ENCODE results near the gene AKNA.

AKNA gene

DNA sequence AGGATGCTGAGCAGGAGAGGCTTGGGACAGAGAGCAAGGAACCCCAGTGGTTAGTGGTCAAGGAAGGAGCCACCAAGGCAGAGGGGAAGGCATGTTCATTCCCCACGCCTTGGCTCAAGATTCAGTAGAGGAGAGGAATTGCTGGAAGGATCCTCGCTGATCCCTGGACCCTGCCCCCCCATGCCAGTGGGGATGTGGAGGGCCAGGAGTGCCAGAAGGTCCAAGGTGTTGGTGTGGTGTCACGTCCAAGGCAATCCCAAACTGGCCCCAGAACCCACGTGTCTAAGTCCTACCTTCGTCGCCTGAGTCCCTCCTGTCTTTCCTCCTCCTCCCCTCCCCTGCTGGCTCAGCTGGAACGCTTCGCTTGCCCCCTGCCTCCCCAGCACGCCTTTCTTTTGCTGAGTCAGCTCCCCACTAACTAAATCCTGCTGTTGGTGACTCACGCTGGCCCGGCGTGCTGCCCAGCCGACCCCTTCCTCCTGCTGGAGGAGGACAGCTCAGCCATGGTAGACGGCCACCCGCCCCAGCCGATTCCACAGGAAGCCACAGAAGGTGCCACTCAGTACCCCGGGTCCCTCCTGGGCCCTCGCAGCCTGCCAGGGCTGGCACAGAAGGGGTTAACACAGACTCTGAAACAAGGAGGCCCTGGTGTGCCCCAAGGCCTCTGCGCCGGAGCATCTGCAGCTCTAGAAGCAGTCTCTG, 102.5 kb downstream of the AKNA start:
- no peaks in the 10 kb centered on the region for H3K36me3 ChIP-seq (ENCODE audit: control insufficient read depth in 5 of 5, insufficient read depth in 5 of 5, low read length in 5 of 5)
- no peaks in the 10 kb centered on the region for H3K9me3 ChIP-seq (ENCODE audit: control insufficient read depth in 5 of 5, low read length in 5 of 5)
- peaks cover 0 to 2% (median 0%) of the 10 kb centered on the region in 5 donors for H3K27me3 ChIP-seq (ENCODE audit: control insufficient read depth in 5 of 5, insufficient read depth in 4 of 5, low read length in 5 of 5)
- H3K27ac ChIP-seq (ENCODE audit: low read depth, low read length), result no peak overlapping the region
- H3K4me1 ChIP-seq (ENCODE audit: control insufficient read depth in 5 of 5, insufficient read depth in 5 of 5, low read length in 5 of 5), result peaks cover 0 to 7% (median 0%) of the 10 kb centered on the region in 5 donors
- no peak overlapping the region for H3K4me3 ChIP-seq (ENCODE audit: low read depth in 1 of 5, low read length in 5 of 5)
- no peak overlapping the region for H3K9ac ChIP-seq (ENCODE audit: low read length in 5 of 5)

DNA sequence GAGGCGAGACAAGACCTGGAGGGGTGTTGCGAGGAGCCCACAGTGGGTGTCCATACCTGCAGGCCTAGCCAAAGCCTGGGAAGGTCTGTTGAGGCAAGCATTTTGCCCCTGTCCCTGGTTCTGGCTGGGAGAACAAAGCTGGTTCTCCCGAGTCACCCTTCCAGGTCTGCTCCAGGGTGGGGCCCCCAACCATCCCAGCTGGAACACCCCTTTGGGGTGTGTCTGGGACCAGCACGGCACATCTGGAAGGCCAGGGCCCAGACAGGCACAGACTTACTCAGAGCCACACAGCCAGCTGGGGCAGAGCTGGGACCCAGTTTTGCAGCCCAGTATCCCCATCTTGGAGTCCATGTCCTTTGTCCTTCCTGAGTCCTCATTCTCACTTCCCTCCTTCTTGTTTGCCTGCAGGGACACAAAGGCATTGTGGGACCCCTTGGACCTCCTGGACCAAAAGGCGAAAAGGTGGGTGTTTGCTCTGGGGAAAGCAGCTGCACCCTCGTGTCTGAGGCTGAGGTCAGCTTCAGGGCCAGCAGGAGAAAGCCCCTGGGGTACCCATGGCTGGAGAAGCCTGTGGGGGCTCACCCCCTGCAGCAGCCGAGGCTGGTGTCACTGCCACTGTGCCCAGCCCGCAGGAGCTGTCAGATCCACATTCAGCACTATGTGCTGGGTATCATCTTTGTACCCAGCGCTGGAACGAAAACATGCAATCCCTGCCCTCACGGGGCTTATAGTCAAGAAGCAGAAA, 103.3 kb downstream of the AKNA start:
- Histone ChIP-seq H3K4me3 (ENCODE audit: low read depth in 1 of 5, low read length in 5 of 5) (no peak overlapping the region), H3K27ac (ENCODE audit: low read depth, low read length) (no peak overlapping the region), H3K36me3 (ENCODE audit: control insufficient read depth in 5 of 5, insufficient read depth in 5 of 5, low read length in 5 of 5) (no peaks in the 10 kb centered on the region), H3K27me3 (ENCODE audit: control insufficient read depth in 5 of 5, insufficient read depth in 4 of 5, low read length in 5 of 5) (peaks cover 0 to 2% (median 0%) of the 10 kb centered on the region in 5 donors), H3K9ac (ENCODE audit: low read length in 5 of 5) (no peak overlapping the region), H3K9me3 (ENCODE audit: control insufficient read depth in 5 of 5, low read length in 5 of 5) (no peaks in the 10 kb centered on the region), H3K4me1 (ENCODE audit: control insufficient read depth in 5 of 5, insufficient read depth in 5 of 5, low read length in 5 of 5) (peaks cover 0 to 7% (median 0%) of the 10 kb centered on the region in 5 donors)

Measured in subcutaneous abdominal adipose tissue (tissue), 5 donors.